NCI-H187 treated with DMSO at 0.1 percent for 48 hours (cell line): ENCODE data around the gene VEPH1.

ENCODE experiments used
- DNase-seq: peaks from one replicate; lab custom pipeline; 2025; lab: John Stamatoyannopoulos, UW

VEPH1 gene

DNA sequence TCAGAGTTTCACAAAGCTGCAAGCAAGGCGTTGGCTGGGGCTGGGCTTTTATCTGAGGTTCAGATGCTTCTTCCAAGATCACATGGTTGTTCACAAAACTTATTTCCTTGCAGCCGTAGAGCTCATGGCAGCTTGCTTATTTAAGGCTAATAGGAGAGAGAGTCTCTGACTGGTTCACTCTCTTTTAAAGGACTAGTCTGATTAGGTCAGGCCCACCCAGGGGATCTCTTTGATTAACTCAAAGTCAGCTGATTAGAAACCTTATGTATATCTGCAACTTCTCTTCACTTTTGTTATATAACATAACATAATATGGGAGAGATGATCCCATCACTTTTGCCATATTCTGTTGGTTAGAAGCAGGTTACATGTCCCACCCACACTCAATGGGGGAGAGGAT lies 243.4 kb downstream of the VEPH1 start:
- no peak for DNase-seq

DNA sequence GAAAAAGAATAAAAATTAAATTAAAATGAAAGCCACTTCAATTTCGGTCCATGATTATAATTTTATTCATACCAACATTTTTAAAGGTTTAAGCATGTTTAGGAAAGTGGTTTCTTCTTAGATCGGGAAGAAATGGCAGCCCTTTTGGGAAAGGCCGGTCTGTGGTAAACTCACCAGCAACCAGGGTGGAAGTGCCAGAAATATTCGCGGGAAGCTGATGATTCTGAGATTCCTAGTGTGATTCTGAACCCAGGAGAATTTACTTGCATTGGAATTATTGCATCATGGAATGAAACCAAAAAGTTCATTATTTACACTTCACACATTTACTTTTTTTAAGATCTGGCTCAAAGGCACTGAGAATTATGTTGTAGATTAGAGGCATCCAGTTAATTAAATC lies 246.1 kb downstream of the VEPH1 start:
- DNase-seq = no peak

DNA sequence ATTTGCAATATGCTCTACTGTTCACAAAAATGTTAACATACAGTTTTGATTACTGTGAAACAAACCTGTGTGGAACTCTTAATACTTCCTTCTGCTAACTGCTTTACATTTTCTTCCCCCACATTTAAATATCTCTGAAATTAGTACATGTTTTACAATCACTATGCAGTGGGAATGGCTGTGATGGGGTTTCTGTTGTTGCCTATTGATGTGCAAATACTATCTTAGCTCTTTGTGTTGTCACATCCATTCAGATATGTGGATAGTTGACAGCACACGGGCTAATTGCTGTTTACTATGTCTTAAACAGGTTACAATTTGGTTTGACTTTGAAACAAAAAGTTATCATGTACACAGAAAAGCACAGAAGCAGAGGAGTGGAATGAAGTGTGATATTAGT lies 247.4 kb downstream of the VEPH1 start:
- DNase-seq = no peak

DNA sequence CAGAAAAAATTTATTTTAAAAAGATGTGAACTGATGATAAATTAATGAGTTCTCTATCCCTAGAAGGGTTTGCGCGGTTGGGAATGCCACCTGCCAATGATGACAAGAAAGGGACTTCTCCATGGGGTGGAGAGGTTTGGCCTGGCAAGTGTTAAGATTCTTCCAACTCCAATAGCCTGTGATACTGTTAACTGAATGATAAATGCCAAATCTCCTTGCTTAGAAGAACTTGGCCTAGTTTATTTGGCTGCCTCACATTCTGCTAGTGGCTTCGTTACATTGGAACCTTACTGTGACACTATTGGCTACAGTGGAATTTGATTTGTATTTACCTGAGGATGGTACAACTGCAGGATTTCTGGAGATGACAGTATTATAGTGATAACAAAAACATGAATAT lies 251.5 kb downstream of the VEPH1 start:
- DNase-seq = no peak

DNA sequence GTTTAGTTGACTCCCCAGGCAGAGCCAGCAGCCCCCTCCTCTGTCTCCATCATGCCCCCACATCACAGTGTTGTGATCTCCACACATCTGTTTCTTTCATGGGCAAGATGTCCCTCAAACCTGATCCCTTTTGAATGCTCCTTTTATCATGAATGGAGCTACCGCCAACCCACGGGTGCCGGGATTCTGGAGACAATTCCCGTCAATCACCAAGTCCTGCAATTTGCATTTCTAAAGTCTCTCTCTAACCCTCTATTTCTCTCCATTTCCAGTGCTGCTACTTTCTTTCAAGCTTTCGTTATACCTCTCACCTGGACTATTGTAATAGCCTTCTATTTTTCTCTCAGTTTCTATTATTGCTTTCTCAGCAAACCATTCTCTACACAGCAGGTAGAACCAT lies 253.6 kb downstream of the VEPH1 start:
- DNase-seq = no peak

DNA sequence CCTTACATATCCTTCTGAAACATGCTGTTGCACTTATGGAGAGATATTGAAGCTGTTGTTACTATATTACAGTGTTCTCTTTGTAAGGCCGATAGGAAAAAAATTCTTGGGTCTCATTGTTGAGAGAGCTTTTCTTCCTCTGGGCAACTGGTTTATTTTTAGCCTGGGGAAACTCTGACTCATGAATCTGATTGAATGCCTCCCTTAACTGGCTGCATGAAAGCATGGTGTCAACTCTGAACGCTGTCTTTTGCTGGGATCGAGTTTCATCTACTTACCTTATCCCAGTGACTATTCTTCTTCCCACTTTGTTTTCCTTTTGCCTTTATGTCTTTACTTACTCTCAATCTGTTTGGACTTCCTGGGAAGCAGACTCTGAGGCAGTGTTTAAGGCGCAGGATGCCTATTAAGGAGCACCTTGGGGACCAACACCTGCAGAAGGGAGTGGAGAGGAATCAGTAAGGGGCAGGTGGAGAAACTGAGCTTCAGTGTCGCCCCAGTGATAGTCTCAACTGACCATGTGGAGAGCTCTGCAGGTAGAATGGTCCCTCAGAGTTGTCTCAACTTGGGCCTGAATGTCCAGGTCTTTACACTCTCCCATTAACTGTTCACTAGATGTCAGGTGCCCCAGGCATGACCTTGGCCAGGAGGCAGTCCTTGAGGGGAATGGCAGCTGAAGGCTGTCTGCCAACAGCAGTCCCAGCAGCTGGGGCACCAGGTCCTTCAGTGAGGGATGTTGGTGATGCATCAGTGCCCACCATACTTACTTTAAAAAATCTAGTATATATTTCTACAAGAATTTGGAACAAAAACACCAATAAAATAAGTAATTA lies 254.4 kb downstream of the VEPH1 start:
- no peak for DNase-seq

DNA sequence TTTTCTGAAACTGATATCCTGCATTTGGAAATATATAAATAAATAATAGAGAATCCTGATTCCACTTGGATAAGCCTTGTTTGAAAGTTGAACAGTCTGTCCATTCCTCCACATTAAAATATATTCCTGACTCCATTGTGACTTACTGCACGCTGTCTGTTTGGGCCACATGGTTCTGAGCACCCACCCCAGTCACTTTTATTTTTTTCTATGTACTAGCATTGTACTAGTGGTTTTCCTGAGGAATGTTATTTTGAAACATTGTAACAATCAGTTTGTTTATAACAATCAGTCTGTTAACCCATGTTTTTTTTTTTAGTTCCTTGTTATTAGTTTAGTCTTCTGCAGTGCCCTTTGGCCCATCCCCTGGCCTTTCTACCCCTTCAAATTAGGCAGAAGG lies 255.8 kb downstream of the VEPH1 start:
- DNase-seq = no peak

DNA sequence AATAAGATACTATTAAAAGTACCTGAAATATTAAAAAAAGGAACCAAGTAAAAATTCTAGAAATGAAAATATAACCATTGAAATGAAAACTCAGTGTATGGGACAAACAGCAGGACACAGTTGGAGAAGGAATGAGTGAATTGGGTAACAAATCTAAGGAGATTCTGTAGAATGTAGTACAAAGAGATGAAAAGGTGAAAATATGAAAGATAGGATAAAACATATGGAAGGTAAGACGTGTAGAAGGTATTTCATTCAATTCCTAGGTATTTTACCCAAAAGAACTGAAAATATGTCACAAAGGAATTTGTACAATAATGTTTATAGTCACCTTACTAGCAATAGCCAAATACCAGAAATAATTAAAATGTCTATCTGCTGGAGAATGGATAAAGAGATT lies 260.4 kb downstream of the VEPH1 start:
- no peak for DNase-seq

DNA sequence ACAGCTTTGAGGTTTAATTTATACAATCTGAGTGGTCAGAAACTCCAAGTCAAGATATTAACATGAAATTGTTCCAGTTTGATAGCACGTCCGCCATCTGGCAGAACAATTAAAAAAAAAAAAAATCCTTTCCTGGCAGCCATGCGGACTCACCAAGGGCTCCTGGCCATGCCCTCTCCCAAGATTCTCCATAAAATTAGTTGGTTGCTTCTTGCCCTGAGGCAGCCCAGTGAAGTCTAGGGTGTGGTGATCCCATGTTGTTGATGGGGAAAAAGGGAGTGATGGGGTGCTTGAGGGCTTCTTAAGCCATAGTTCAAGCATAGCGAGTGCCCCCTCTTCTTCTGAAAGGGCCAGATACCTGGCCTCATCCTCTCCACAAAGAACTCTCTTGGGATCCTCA lies 261.6 kb downstream of the VEPH1 start:
- no peak for DNase-seq

DNA sequence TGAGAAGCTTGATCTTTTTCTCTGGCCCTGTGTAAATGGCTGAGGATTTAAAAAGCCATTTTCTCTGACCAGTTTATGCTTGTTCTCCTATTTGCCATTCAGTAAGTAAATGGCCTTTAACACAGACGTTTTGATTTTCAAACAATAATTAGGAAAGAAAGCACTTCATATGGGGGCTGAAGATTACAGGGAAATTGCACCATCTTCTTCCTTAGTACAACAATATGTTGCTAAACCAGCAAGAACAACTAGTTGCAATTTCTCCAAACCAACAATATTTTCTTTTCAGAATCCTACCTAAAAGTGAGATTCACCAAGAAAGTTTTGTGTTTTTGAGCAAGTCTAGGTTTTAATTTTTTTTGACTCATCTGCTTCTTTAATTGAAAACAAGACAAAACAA lies 262.8 kb downstream of the VEPH1 start:
- DNase-seq = no peak

DNA sequence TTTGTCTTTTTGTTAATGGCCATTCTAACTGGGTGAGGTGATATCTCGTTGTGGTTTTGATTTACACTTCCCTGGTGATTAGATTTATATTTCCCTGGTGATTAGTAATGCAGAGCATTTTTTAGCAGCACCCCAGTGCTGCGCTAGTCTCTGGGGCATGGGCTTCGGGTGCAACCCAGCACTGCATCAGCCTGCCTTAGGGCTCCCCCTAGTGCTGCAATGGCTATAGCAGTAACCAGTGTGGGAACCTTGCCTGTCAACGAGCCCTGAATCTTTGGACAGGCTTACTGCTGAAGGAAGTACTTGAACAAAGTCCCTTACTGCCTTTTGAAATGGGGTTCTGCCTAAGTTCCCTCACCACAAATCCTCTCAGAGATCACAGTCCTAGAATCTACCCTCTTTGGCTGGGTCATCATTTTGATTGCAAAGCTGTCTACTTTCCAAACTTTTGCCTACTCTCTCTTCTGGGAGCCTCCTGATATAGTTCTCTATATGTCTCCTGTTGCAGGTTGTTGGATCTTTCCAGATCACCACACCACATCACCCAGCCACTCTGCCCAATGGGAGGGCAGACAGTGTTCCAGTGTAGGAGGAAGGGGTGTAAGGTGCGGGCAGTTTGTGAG lies 264.0 kb downstream of the VEPH1 start:
- no peak for DNase-seq

DNA sequence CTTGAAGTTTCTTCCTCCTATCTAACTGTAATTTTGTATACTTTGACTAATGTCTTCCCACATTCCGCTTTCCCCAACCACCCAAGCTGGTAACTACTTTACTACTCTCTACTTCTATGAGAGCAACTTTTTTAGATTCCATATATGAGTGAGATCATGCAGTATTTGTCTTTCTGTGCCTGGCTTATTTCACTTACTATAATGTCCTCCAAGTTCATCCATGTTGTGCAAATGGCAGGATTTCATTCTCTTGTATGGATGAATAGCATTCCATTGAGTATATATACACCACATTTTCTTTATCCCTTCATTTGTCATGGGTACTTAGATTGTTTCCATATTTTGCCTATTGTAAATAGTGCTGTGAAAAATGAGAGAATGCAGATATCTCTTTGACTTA lies 264.8 kb downstream of the VEPH1 start:
- DNase-seq = no peak

DNA sequence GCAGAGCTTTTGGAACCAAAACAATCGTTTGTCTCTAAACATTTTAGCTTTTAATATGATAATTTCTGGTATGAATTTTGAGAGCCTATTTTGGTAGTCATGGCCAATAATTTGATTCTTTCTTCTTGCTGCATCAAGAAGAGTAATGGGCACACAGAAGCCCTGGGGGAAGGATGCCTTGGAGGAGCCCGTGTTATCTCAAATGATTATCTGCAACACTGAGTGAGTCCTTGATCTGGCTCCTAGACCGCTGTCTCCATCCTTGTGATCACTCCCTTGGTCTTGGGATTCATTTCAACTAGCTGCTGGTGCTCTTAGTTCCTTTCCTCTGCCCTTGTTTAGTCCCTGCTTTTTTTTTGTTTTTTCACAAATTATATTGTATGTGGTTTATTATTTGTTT lies 265.3 kb downstream of the VEPH1 start:
- DNase-seq = no peak

DNA sequence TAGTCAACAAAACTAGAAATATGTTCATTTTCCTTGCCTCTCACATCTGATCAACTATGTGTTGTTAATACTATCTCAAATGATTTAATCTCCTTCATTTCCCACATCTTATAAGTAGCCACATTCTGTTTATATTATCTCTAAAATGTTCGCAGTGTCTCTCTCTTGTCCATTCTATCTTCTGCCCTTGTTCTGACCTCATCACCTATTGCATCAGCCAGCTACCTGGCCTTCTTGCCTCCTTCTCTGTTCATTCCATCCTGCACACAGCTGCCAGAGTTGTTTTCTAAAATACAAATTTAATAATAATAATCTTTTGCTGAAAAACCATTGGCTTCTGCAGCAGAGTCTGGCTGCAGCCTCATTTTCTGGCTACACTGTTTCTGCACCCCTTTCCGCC lies 267.9 kb downstream of the VEPH1 start:
- DNase-seq = no peak

DNA sequence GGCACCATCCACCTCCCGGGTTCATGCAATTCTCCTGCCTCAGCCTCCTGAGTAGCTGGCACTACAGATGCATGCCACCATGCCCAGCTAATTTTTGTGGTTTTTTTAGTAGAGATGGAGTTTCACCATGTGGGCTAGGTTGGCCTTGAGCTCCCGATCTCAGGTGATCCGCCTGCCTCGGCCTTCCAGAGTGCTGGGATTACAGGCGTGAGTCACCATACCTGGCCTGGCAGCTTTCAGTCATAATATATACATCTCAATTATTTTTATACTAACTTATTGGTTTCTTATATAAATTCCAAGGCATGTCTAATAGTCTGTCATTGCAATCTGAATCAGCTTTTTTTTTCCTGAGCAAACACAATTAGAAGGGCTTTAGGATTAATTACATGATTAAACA lies 269.3 kb downstream of the VEPH1 start:
- DNase-seq = no peak

DNA sequence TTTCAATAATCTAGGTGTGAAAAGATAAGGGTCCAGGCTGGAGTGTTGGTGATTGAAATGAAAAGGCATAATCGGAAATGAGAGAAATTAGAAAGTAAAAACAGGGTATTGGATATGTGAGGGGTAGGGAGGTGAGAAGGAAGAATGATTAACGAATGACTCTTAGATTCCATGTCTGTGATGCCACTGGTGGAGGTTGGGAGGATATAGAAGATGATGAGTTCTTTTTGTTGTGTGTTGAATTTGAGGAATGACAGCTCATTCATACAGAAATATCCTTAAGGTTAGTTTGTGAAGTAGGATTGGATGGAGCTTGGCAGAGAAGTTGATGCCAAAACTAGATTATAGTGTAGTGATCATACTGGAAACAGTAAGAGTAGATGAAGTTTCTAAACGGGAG lies 271.1 kb downstream of the VEPH1 start:
- DNase-seq = no peak

DNA sequence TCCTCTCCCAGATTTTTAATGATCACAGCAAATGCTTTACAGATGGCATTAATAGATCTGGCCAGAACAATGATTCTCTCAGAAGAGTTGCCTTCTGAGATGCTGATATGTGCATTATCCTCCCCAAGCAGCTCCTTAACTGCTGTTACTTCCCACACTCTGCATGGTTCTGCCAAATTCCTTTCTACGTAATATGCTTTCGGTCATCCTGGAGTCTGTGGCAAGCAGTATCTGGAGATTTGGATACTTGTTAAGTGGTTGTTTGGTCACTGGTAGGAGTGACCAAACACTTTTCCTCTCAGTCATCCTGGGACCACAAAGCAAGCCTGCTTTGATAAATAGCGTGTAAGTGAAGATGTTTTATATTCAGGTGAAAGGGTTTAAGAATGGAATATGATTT lies 272.1 kb downstream of the VEPH1 start:
- DNase-seq = no peak

DNA sequence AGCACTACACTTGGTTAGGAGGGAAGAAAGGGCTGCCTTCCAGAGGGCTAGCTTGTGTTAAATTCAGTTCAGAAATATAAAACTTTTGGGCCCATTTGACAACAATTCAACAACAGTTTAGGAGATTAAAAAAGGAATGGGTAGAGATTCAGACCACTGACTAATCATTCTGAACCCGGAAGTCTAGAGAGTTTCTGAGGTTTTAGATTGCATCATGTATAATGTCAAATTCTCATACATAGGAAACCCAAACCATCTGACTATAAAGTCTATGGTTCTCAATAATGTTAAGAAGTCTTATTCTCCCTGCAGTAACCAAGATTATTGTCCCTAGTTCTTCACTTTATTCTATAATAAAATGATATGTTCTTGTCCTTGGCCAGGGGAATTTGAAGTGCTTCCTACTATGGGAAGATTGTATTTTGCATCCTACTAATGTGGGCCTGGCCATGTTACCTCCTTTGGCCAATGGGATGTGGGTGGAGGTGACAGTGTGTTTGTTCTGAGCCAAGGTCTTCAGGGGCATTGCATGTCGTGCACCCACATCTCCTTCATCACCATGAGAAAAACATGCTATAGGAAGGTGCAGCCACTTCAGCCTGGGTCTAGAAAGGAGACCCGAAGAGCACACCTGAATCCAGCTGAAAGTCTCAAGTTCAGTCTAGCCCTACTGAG lies 276.9 kb downstream of the VEPH1 start:
- no peak for DNase-seq

DNA sequence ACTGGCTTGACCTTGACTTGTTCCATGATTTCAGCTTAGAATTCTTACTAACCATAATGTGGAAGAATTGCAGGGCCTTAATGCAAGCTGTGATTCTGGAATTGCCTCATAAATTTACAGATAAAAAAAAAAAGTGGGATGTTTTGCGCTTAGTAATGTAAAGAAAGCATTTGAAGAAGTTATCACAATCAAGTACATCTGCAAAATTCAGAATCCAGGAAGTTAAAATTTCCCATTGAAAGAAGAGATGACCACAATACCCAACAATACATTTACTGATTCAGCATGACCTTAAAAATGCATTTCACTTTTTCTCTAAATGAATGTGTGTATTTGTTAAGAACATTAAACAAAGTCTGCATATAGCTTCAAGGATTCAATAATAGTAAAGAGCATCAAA lies 278.2 kb downstream of the VEPH1 start:
- DNase-seq = no peak

DNA sequence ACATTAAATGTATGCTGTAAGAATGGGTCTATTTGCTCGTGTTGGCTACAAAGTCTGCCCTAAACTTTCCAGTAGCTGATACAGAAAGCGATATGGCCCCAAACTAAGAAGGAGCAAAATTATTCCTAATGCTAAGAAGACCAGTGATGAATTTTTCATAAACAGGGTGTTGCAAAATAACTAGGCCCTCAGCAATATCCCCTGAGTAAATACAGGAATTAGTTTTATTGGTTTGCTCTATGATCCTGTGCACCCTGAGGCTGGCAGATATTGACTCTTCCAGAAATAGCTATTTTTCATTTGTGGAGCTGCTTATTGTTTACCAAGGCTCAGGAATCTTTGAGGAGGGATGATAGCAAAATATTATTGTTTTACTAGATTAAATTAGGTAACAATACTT lies 282.3 kb downstream of the VEPH1 start:
- no peak for DNase-seq

DNA sequence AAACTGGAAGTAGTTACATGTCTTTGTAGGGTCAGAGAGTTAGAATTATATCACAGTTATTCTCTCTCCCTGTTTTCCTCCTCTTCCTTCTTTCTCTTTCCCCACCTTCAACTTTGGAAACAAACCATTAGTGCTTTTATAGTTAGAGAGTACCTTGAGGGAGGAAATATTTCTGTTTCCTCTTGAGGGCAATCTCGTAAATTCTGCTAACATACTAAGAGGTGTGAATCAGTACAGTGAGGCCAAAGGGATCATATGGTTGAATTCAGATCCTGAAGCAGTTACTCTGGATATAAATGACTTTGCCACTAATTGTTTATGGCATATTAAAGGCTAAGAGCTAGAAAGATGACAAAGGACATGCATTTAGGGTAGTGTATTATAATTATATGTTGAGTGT lies 283.0 kb downstream of the VEPH1 start:
- DNase-seq = no peak

DNA sequence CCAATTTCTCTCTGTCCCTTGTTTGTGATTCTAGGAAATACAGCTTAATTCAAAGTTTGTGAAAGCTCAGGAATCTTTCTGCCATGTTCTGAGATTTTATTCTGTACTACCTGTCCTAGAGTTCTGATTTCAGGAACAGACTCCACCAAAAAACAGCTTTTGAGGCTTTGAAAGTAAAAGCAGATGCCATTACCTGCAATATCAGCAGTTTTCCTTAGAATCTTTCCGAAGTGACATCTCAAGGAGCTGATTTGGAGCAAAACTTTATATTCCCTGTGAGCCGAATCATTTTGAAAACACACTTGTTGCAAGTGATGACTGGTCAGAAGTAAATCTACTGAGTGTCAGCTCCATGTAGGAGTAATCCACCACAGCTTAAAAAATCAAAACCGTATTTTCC lies 284.0 kb downstream of the VEPH1 start:
- DNase-seq = no peak
